Parathyroid adenoma (tissue), 2 donors: ENCODE results near the gene DMXL1.
A peak's percentile ranks its signal among the peaks of the same experiment; 100 is the strongest.
"Not testable (repeated sequence)": the region's sequence is repeated elsewhere in the genome, so short reads cannot be mapped to it uniquely, and the experiment has no call there.

Experiments used
- H2AFZ ChIP-seq: fragments of 300-600 bp; sonication (generic); one replicate; pipeline ENCODE4 v1.7.0; 2017; ENCODE audit warnings: antibody characterized with exemption, mild to moderate bottlenecking
- H3K27ac ChIP-seq: fragments of 300-600 bp; sonication (generic); one replicate; pipeline ENCODE4 v1.7.0; 2017
- H3K27me3 ChIP-seq: fragments of 300-600 bp; sonication (generic); one replicate; pipeline ENCODE4 v1.7.0; 2017; ENCODE audit warnings: low read length; ENCODE audit not compliant: control insufficient read depth, insufficient read depth
- H3K36me3 ChIP-seq: fragments of 300-600 bp; sonication (generic); one replicate; pipeline ENCODE4 v1.7.0; 2017; ENCODE audit warnings: low read length; ENCODE audit not compliant: control insufficient read depth, insufficient read depth
- H3K4me1 ChIP-seq: fragments of 300-600 bp; sonication (generic); one replicate; pipeline ENCODE4 v1.7.0; 2017; ENCODE audit warnings: control low read depth
- H3K4me2 ChIP-seq: fragments of 300-600 bp; sonication (generic); one replicate; pipeline ENCODE4 v1.7.0; 2017; ENCODE audit warnings: low read length
- H3K4me3 ChIP-seq: fragments of 300-600 bp; sonication (generic); one replicate; pipeline ENCODE4 v1.7.0; 2017; ENCODE audit warnings: low read depth, low read length
- H3K79me2 ChIP-seq: fragments of 300-600 bp; sonication (generic); one replicate; pipeline ENCODE4 v1.7.0; 2017; ENCODE audit warnings: control low read depth
- H3K9ac ChIP-seq: fragments of 300-600 bp; sonication (generic); one replicate; pipeline ENCODE4 v1.7.0; 2017; ENCODE audit warnings: mild to moderate bottlenecking
- H3K9me3 ChIP-seq: fragments of 300-600 bp; sonication (generic); one replicate; pipeline ENCODE4 v1.7.0; 2017; ENCODE audit warnings: low read length; ENCODE audit not compliant: control insufficient read depth
- CTCF ChIP-seq: fragments of 300-600 bp; sonication (generic); IDR thresholded peaks from one replicate; pipeline ENCODE4 v1.7.0; 2017; ENCODE audit warnings: antibody characterized with exemption, mild to moderate bottlenecking
- donor health status: primary hyperparathyroidism.

DMXL1 gene

GRCh38 chr5:119063579-119064379 is 7.1 kb upstream of the DMXL1 start:
- H3K36me3 ChIP-seq, result no peaks in the 10 kb centered on the region
- no peaks in the 10 kb centered on the region for H3K9me3 ChIP-seq
- H3K79me2 ChIP-seq, result no peaks in the 10 kb centered on the region
- no peaks in the 10 kb centered on the region for H3K4me1 ChIP-seq
- H3K4me3 ChIP-seq, result no peak overlapping the region
- H3K27me3 ChIP-seq, result no peaks in the 10 kb centered on the region
- H2AFZ ChIP-seq, result no peak overlapping the region
- no peak overlapping the region for H3K27ac ChIP-seq
- no peak overlapping the region for H3K9ac ChIP-seq
- TF ChIP-seq CTCF, result no peak
- H3K4me2 ChIP-seq, result no peak overlapping the region

- H3K36me3 ChIP-seq, result no peaks in the 10 kb centered on the region
- no peaks in the 10 kb centered on the region for H3K9me3 ChIP-seq
- no peak for TF ChIP-seq CTCF
- H3K27me3 ChIP-seq, result no peaks in the 10 kb centered on the region
- no peak overlapping the region for H2AFZ ChIP-seq
- no peak overlapping the region for H3K4me2 ChIP-seq
- no peaks in the 10 kb centered on the region for H3K4me1 ChIP-seq
- peaks cover 3% of the 10 kb centered on the region for H3K79me2 ChIP-seq
- no peak overlapping the region for H3K27ac ChIP-seq
- H3K9ac ChIP-seq, result no peak overlapping the region
- H3K4me3 ChIP-seq, result no peak overlapping the region
Observed at GRCh38 chr5:119067450-119067849, 3.4 kb upstream of the DMXL1 start.

- Histone ChIP-seq H3K4me2 (peak overlapping the region; percentile 97), H3K27me3 (no peaks in the 10 kb centered on the region), H3K9ac (peak overlapping the region; percentile 31), H3K79me2 (peaks cover 28% of the 10 kb centered on the region), H2AFZ (peak overlapping the region; percentile 98), H3K4me1 (no peaks in the 10 kb centered on the region), H3K9me3 (no peaks in the 10 kb centered on the region), H3K27ac (peak overlapping the region; percentile 97), H3K36me3 (no peaks in the 10 kb centered on the region), H3K4me3 (peak overlapping the region; percentile 92)
- TF ChIP-seq CTCF, result no peak
Observed at GRCh38 chr5:119070578-119070827, 384 bp upstream of the DMXL1 start.

GRCh38 chr5:119071561-119071995 is 691 bp downstream of the DMXL1 start:
- peak overlapping the region; percentile 98 for H2AFZ ChIP-seq
- peaks cover 35% of the 10 kb centered on the region for H3K79me2 ChIP-seq
- TF ChIP-seq CTCF, result no peak
- no peaks in the 10 kb centered on the region for H3K9me3 ChIP-seq
- H3K9ac ChIP-seq, result peak overlapping the region; percentile 77
- peak overlapping the region; percentile 97 for H3K4me2 ChIP-seq
- H3K36me3 ChIP-seq, result no peaks in the 10 kb centered on the region
- H3K27ac ChIP-seq, result peak overlapping the region; percentile 97
- peaks cover 4% of the 10 kb centered on the region for H3K4me1 ChIP-seq
- no peaks in the 10 kb centered on the region for H3K27me3 ChIP-seq
- peak overlapping the region; percentile 92 for H3K4me3 ChIP-seq

- no peak overlapping the region for H3K9ac ChIP-seq
- no peak for TF ChIP-seq CTCF
- H3K4me2 ChIP-seq, result peak overlapping the region; percentile 97
- H3K27ac ChIP-seq, result no peak overlapping the region
- H3K9me3 ChIP-seq, result no peaks in the 10 kb centered on the region
- H3K36me3 ChIP-seq, result no peaks in the 10 kb centered on the region
- peaks cover 4% of the 10 kb centered on the region for H3K4me1 ChIP-seq
- H3K27me3 ChIP-seq, result no peaks in the 10 kb centered on the region
- peaks cover 39% of the 10 kb centered on the region for H3K79me2 ChIP-seq
- H2AFZ ChIP-seq, result no peak overlapping the region
- peak overlapping the region; percentile 92 for H3K4me3 ChIP-seq
Observed at GRCh38 chr5:119072496-119072895, 1.6 kb downstream of the DMXL1 start.

- not testable (repeated sequence) for H3K27ac ChIP-seq, H3K4me1 ChIP-seq, H3K27me3 ChIP-seq, H3K4me2 ChIP-seq, H3K36me3 ChIP-seq, H3K9ac ChIP-seq, H2AFZ ChIP-seq, H3K9me3 ChIP-seq, H3K4me3 ChIP-seq
- H3K79me2 ChIP-seq, result peaks cover 45% of the 10 kb centered on the region
Observed at GRCh38 chr5:119073746-119074337, 3.0 kb downstream of the DMXL1 start.
